Stimulated activated naive CD4-positive, alpha-beta T cell (primary cell): ENCODE results near the gene GPR82.
"Not testable (repeated sequence)": the region's sequence is repeated elsewhere in the genome, so short reads cannot be mapped to it uniquely, and the experiment has no call there.

Experiments
- DNase-seq, 6 experiments: peaks; one replicate each; lab custom pipeline; 2025; lab: John Stamatoyannopoulos, UW

GPR82 gene

DNA sequence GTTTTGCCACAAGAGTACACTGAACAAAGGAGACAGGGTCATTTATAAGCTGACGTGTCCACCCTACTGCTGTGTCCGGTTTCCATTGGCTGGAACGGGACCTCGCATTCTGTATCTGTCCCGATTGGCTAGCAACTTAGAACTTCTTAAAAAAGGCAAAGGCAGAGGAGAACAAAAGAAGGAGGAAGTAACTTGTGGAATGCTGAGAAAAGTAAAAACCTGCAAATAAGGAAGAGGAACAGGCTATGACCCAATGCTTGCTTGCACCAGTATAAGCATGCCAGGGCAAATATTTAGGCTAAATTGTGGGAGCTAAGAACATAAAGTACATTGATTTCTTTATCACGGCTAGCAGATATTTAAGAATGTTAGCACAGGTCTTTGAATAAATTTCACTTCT lies 4.4 kb upstream of the GPR82 start:
- DNase-seq = not testable (repeated sequence)

DNA sequence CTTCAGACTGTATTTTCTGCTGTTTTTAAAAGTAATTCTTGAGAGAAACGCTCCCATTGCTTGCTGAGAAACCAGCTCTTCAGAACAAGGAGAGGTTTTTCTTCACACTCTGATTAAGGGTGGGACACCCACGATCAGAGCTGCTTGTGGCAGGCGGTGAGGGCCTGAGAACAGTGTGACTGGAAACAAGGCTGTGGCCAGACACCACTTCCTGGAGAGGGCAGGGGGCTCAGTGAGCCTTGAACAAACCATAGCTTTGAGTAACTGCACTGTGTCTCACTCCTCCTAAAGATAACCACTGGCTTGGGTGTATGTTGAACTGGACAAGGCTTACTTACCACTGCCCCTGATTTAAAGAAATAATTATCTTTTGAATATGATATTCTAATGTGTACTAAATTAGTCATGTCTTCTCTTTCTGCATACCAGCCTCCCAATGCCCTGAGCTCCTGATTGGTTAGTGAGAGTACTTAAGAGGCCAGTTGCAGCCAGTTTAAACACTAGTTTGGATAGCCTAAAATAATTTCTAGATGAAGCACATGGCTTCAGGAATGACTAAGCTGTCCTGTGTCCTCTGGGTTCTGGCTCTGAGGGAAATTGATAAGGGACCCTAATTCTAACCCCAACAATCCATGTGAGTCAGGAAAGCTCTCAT lies 3.7 kb upstream of the GPR82 start:
- DNase-seq = no peak

DNA sequence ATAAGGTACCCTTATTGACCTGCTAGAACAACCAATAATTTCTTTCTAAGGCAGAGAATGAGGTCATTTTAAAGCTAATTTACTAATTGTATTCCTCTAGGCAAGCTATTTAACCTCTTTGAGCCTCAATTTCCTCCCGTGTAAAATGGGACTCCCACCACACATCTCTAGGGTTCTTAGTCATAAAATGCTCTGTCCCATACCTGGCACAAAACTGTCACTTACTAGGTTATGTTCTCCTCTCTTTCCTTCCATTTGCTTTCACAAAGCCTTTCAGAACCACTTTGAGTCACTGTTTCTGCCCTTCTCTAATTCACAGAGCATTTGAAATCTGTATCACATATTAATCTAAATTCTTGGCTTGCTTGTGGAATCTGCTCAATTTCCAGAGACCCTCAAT lies 2.4 kb upstream of the GPR82 start:
- DNase-seq = no peak

DNA sequence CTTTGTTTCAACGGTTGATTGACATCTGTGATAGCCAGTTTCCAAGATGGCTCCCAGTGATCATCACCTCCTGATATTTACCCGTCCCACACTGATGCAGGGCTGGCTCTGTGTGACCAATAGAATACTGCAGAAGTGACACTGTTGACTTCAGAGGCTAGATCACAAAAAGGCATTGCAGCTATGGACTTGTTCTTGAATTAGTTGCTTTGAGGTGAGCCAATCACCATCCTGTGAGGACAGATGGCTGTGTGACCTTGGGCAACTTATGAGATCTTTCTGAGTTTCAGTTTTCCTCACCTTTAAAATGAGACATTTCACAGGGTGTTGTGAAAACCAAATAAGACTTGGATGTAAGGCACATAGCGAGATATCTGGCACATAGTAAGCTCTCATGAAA lies 1.8 kb upstream of the GPR82 start:
- DNase-seq = no peak

DNA sequence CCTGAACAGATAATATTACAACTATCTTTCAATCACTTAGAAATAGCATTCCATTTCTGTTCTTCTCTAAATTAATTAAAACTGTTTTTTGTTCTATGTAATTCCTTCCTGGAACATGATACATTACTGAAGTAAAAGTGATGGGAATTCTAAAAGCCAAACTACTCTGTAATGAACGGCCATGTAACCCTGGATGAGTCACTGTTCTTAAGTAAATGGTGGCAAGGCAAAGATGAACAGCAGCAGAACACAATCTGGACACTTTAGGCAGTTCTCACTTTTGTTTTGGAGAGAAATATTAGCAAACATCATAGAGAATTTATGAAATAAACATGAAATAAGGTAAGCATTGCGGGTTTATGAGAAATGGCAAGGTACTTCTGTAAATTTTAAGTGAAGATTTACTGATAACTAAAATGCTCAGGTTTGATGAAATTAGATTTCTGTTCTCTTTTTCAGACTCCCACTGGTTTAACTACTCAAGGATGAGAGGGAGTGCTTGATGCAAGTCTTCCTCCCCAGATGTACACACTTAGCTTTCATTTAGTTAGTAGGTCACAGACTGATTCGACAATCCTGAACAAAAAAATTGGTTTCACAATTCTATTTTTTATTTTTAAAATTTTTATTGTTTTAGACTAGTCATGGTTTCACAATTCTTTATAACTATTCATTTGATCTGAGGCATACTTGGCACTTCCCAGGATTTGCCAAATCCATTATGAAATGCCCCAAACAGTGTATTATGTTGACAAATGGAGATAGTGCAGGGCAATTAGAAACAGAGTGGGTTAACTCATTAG lies 964 bp upstream of the GPR82 start:
- no peak for DNase-seq

DNA sequence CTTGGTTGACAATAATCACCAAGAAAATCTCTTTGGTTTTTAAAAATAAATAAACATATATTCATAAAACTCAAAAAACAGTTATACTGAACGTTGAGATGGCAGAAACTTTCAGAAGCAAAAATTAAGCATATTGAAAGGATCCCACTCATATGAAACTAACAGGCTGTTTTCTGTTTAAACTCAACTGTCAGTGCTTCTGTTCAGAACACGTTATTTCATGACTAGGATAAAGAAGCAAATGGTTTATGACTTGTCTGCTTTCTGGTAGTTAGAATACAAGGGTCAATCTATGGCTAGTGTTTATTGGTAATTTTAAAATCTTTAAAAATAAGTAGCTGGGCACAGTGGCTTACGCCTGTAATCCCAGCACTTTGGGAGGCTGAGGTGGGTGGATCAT lies 4.1 kb downstream of the GPR82 start:
- no peak for DNase-seq

DNA sequence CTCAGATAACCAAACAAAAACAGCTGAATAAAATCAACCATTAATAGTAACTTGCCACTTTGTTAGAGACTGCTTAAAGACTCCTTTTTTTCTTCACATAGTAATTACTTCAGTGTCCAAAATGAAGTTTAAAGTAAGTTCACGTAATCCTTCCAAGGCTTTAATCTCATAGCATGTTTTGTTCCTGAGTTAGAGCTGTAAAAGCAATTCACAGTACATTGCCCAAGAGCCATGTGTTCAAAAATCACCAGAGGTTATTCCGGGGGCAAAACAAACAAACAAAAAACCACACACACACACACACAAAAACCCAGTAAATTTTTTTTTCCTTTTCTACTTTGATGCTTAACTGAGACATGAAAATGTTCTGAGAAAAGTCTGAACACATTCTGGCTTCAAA lies 6.1 kb downstream of the GPR82 start:
- no peak for DNase-seq

DNA sequence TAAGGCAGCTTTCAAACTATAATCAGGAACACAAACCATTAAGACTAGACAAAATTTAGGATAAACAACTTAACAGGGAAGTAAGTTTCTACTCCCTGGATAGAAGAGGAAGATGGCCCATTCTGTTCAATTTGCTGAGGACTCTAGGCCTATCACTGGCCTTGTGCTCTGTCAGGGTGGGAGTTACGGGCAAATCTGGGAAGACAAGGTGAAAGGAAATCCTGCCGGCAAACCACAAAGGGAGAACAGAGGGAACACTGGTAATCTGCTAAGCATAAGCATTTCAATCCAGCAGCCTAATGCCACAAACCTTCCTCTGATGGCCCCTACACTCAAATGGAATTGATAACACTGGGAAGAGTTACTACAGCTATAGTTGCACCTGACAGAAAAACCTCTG lies 8.3 kb downstream of the GPR82 start:
- no peak for DNase-seq

DNA sequence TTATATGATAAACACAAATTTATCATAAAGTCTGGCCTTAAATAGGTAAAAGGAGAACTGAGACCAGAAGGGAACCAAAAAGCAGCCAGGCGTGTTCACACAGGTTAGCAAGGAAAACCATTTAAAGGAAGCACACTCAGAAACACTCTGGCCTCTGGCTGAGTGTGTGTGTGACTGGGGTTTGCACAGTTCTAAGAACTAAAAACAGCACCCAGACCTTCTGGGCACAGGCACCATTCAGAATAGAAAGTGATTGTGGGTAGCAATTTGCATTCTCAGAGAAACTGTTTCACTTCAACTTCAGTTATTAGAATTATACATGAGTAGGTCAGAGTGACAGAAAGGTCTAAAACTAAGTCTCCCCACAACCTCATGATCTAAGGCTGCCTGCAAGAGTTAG lies 10.0 kb downstream of the GPR82 start:
- DNase-seq = no peak

DNA sequence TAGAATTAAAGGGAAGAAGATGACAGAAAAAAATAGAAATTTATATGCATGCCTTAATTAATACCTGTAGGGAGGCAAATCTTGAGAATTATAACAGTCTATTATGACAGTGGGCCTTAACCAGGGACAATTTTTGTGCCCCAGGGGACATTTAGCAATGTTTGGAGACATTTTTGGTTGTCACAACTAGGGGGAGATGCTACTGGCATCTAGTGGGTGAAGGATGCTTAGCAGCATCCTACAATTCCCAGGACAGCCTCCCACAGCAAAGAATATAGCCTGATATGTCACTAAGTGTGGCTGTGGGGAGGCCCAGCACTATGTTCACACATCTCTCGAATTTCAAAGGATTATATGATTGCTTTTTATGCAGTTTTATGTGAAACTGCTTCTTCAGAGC lies 10.5 kb downstream of the GPR82 start:
- no peak for DNase-seq

DNA sequence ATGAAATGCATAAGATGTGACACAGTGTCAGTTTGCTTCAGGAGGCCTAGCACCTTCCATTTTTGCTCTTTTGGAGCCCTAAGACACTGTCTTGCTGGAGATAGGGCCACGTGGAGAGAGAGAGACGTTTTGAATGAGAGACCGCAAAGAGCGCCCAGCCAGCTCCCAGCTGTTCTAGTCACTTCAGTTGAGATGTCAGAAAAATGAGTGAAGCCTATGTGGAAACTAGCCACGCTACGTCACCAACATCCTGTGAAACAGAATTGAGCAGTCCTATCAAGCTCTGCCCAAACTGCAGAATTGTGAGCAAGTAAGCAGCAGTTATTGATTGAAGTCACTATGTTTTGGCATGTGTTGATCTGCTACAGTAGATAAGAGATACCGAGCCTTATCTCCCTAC lies 13.1 kb downstream of the GPR82 start:
- DNase-seq = no peak

DNA sequence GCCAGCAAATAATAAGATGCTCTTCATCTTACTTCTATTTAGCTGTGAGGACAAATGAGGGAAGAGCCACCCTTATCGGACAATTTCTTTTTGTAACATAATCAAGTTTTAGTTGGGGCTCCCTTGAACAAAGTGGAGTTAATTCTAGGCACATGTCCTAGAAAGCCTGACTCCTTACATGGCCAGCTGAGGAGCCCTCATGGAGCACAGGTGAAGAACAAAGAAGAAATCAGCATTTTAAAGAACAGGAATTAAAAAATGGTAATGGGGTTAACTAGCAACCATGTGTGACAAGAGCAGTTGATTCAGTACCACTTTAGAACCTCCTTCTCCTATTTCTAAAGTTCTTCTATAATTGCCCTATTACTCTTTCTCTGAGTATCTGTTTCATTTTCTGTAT lies 15.9 kb downstream of the GPR82 start:
- DNase-seq = no peak

DNA sequence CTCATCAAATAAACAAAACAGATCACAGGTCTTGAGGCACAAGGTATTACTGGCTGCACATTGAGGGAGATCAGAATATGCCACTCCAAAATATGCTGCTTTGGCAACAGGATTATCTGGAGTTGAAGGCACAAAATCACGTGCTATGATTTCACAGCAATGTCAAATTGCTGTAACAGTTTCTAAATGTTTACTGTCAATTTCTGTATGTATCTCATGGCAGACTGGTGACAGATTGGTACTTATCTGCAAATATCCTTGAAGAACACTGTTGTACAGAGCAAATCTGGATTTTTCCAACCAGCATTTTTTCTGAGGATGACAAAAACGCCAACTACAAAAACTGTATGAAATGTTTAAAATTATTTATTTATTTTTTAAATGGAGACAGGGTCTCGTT lies 26.7 kb downstream of the GPR82 start:
- no peak for DNase-seq

DNA sequence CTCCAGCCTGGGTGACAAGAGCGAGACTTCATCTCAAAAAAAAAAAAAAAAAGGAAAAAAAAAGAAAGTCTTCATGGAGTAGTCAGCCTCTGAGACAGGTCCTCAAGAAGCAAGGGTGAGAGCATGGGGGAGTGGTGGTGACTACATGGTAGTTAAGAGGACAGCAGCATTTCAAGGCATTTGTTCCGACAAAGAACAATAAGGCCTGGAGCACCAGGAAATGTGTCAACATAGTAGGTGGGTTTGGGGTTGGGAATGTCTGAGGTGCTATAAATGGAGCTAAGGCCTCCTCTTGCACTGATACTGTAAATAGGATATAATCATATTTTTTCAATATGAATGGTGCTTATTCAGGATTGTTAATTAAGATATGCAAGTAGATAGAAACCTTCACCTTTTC lies 34.4 kb downstream of the GPR82 start:
- no peak for DNase-seq

DNA sequence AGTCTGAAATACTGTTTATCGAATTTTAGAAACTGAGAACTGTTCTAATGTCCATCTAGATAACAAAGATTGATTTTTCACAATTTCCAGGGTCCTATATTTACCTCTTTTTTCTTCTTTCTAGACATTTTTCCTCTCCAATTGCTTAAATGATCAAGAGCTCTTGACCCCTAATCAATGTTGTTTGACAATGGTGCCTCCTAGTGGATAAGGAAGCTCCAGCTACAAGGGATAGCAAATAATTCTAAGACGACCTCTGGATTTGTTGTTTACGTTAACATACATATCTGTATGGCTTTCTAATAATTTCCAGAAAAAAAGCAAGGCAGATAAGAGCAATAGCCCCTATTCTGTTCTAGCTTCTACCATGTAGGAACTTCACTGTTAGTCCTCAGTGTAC lies 35.8 kb downstream of the GPR82 start:
- DNase-seq = peak in 1 of 6 experiments; percentile 1

DNA sequence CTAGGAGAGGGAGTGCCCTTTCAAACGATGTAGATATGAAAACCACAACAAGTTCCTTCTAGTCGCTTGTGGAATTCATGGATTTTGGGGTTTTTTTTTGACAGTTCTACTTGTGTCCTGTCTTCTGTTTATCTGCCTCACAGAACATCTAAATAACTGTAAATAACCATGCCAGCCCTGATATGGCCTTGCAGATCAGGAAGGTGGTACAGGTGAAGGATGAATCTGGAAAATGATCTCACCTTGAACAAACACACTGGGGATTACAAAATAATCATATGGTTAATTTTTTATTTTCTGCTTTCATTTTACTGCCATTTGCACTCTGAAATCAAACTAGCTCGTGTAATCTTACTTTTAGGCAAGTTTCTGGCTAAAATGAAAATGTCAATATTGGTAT lies 37.2 kb downstream of the GPR82 start:
- no peak for DNase-seq

DNA sequence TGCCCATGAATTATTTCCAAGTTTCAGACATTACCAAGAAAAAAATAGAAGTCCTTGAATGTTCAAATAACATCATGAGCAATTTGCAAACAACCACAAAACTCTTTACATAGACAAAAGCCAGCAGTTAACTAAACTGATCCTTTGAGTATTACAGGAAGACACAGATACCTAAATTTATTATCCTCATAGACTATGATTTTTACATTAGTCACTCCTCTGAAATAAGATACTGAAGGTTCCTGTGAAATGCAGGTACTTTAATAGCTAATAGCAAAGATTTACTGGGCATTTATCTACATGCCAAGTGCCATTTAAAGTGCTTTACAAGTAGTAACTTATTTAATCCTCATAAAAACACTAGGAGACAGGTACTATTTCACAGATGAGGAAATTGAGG lies 37.7 kb downstream of the GPR82 start:
- no peak for DNase-seq

DNA sequence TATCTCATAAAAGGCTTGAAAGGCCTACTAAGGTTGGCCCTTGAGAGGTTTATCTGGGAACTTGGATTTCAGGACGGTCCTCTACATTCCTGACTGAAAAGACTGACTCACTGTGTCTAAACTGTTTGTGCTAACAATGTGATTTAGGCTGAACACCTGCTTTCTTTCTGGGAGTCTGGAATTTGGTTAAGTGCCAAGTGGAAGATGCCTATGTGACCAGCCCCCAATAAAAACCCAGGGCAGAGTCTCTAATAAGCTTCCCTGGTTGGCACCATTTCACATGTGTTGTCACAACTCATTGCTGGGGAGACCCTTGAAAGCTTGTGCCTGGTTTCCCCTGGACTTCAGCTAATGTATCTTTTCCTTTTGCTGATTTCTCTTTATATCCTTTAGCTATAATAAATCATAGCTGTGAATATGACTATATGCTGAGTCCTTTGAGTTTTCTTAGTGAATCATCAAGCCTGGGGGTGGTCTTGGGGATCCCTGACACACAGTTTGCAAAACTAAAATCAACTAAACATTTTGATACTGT lies 55.1 kb downstream of the GPR82 start:
- DNase-seq = no peak
